Colonic mucosa (tissue), 4 donors: ENCODE data around the gene APLP2. TPM values are rescaled to one million over a fixed set of nuclear protein-coding genes. Genes with fewer than 3 reads are reported as not detected.
A peak's percentile ranks its signal among the peaks of the same experiment; 100 is the strongest.

ENCODE experiments used
- DNase-seq: peaks from one replicate; pipeline ENCODE4 v3.0.0-alpha.2; 2020
- H3K27ac ChIP-seq: fragments of 200-600 bp; one replicate; pipeline ENCODE4 v1.8.0; 2021
- H3K27me3 ChIP-seq: fragments of 200-600 bp; one replicate; pipeline ENCODE4 v1.8.0; 2021
- H3K36me3 ChIP-seq: fragments of 200-600 bp; one replicate; pipeline ENCODE4 v1.8.0; 2021
- H3K4me1 ChIP-seq: fragments of 200-600 bp; one replicate; pipeline ENCODE4 v1.8.0; 2021; ENCODE audit warnings: mild to moderate bottlenecking
- H3K4me3 ChIP-seq: fragments of 200-600 bp; one replicate; pipeline ENCODE4 v1.8.0; 2021
- H3K9ac ChIP-seq, 2 donors: one replicate each; pipeline ENCODE4 v1.7.0; 2013; ENCODE audit warnings: control low read depth in 2 of 2, low read depth in 2 of 2, low read length in 2 of 2
- H3K9me3 ChIP-seq: fragments of 200-600 bp; one replicate; pipeline ENCODE4 v1.8.0; 2021
- CTCF ChIP-seq: fragments of 200-600 bp; IDR thresholded peaks from one replicate; pipeline ENCODE4 v1.8.0; 2022; ENCODE audit warnings: antibody characterized with exemption, mild to moderate bottlenecking
- intact Hi-C: fragments of 100-400 bp; cut with DNase I; formaldehyde crosslinking; loops from one replicate; pipeline ENCODE4 v1.14.1; 2022
- total RNA-seq, 2 donors: library from RNA; stranded (reverse); fragmentation: NEBNext Ultra II Directional in 1 of 2; extraction: Animal tissue kit (Norgen Biotek cat#: 25700) in 1 of 2; gene quantifications; one replicate each; pipeline ENCODE4 v1.2.1, GENCODE V29; 2021
- donor health status: healthy.
- donor health status: DM: no; HTN: no; CAD: no.
- donor health status: DM: no; HTN: no; CAD: no.

Gene APLP2
- total RNA-seq, 2 donors from 2014 or later = 285 to 388 TPM

- peak; percentile 64 for DNase-seq
- Histone ChIP-seq H3K9me3 (no peaks in the 10 kb centered on the region), H3K9ac (peak overlapping the region; percentile 53 to 86), H3K27ac (peak overlapping the region; percentile 77), H3K4me1 (peaks cover 32% of the 10 kb centered on the region), H3K36me3 (no peaks in the 10 kb centered on the region), H3K4me3 (no peak overlapping the region), H3K27me3 (no peaks in the 10 kb centered on the region)
- TF ChIP-seq CTCF = no peak
- intact Hi-C loops = no loop called here
These were observed 77.1 kb downstream of the APLP2 start for GRCh38 chr11:130146796-130147195.

- intact Hi-C loops = no loop called here
- no peak for DNase-seq
- no peaks in the 10 kb centered on the region for H3K36me3 ChIP-seq
- peaks cover 29% of the 10 kb centered on the region for H3K4me1 ChIP-seq
- H3K27me3 ChIP-seq = no peaks in the 10 kb centered on the region
- H3K9ac ChIP-seq = no peak overlapping the region
- no peak overlapping the region for H3K4me3 ChIP-seq
- no peak for TF ChIP-seq CTCF
- no peaks in the 10 kb centered on the region for H3K9me3 ChIP-seq
- H3K27ac ChIP-seq = no peak overlapping the region
These were observed 79.2 kb downstream of the APLP2 start for GRCh38 chr11:130148796-130149326.

- Histone ChIP-seq H3K27ac (no peak overlapping the region), H3K9me3 (no peaks in the 10 kb centered on the region), H3K4me3 (no peak overlapping the region), H3K36me3 (no peaks in the 10 kb centered on the region), H3K4me1 (peaks cover 19% of the 10 kb centered on the region), H3K9ac (no peak overlapping the region), H3K27me3 (no peaks in the 10 kb centered on the region)
- intact Hi-C loops = no loop called here
- no peak for TF ChIP-seq CTCF
- no peak for DNase-seq
These were observed 81.1 kb downstream of the APLP2 start for GRCh38 chr11:130150790-130151189.

GRCh38 chr11:130151196-130151595 lies 81.5 kb downstream of the APLP2 start:
- no peak for DNase-seq
- H3K36me3 ChIP-seq = no peaks in the 10 kb centered on the region
- intact Hi-C loops = no loop called here
- no peak overlapping the region for H3K4me3 ChIP-seq
- no peaks in the 10 kb centered on the region for H3K27me3 ChIP-seq
- H3K27ac ChIP-seq = no peak overlapping the region
- no peaks in the 10 kb centered on the region for H3K9me3 ChIP-seq
- peaks cover 14% of the 10 kb centered on the region for H3K4me1 ChIP-seq
- H3K9ac ChIP-seq = no peak overlapping the region
- no peak for TF ChIP-seq CTCF

GRCh38 chr11:130156108-130157022 lies 86.7 kb downstream of the APLP2 start:
- intact Hi-C loops = no loop called here
- peaks cover 5% of the 10 kb centered on the region for H3K4me1 ChIP-seq
- H3K9ac ChIP-seq = no peak overlapping the region
- H3K27me3 ChIP-seq = no peaks in the 10 kb centered on the region
- H3K9me3 ChIP-seq = no peaks in the 10 kb centered on the region
- DNase-seq = peak; percentile 44
- no peaks in the 10 kb centered on the region for H3K36me3 ChIP-seq
- peak overlapping the region; percentile 22 for H3K27ac ChIP-seq
- H3K4me3 ChIP-seq = no peak overlapping the region
- TF ChIP-seq CTCF = no peak
